ENCODE data around the gene FBXO11.

DNA sequence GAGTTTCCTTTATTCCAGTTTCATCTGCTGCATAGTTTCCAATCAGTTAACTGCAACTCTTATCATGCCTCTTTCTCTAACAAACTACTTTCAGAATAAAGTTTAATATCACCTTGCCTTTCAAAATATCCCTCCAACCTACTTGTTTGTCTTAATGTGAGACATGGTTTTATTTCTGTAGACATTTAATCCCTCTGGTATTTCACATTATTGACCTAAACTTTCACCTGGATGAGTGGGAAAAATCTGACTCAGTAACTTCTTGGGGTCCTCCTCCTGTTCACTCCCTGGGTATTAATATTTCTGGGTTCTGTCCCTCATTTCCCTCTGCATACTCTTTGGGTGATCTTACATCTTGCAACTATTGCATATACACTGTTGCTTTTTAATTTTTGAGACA, 95.4 kb downstream of the FBXO11 start:
- TF ChIP-seq, protein P1, sequence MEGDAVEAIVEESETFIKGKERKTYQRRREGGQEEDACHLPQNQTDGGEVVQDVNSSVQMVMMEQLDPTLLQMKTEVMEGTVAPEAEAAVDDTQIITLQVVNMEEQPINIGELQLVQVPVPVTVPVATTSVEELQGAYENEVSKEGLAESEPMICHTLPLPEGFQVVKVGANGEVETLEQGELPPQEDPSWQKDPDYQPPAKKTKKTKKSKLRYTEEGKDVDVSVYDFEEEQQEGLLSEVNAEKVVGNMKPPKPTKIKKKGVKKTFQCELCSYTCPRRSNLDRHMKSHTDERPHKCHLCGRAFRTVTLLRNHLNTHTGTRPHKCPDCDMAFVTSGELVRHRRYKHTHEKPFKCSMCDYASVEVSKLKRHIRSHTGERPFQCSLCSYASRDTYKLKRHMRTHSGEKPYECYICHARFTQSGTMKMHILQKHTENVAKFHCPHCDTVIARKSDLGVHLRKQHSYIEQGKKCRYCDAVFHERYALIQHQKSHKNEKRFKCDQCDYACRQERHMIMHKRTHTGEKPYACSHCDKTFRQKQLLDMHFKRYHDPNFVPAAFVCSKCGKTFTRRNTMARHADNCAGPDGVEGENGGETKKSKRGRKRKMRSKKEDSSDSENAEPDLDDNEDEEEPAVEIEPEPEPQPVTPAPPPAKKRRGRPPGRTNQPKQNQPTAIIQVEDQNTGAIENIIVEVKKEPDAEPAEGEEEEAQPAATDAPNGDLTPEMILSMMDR (IDR thresholded peaks at IDR 0.05): no peak
- no peak for TF ChIP-seq POLR2A (IDR thresholded peaks at IDR 0.05)

Data from tibial nerve (tissue), 3 donors.